HepG2 (cell line): ENCODE data around the gene SPX. TPM values are rescaled to one million over a fixed set of nuclear protein-coding genes. Genes with fewer than 3 reads are reported as not detected.

Source experiments
- EEA1 ChIP-seq: sonication (generic); formaldehyde crosslinking; IDR thresholded peaks from 2 replicates; pipeline ENCODE4 v1.5.1; 2020; ENCODE audit warnings: mild to moderate bottlenecking, missing genetic modification reagents, borderline replicate concordance
- EP300 ChIP-seq, 3 experiments: sonication (generic) in 1 of 3; formaldehyde crosslinking in 1 of 3; IDR thresholded peaks; 2 replicates each; pipeline versions ENCODE4 v1.5.1 to v1.6.1; 2011 to 2020; ENCODE audit warnings: low read depth in 2 of 3, low read length in 2 of 3, borderline replicate concordance in 1 of 3, improper control_type of control experiment in 1 of 3, mild to moderate bottlenecking in 1 of 3, missing genetic modification reagents in 1 of 3, moderate library complexity in 1 of 3
- HCFC1 ChIP-seq: fragments of 150-350 bp; IDR thresholded peaks from 2 replicates; pipeline ENCODE4 v1.6.1; 2014; ENCODE audit warnings: low read depth, low read length
- HOXD1 ChIP-seq: sonication (generic); formaldehyde crosslinking; IDR thresholded peaks from 2 replicates; pipeline ENCODE4 v1.5.0; 2020; ENCODE audit warnings: missing genetic modification reagents
- MED8 ChIP-seq: sonication (generic); formaldehyde crosslinking; IDR thresholded peaks from 2 replicates; pipeline ENCODE4 v1.8.1; 2023; ENCODE audit warnings: mild to moderate bottlenecking, missing genetic modification reagents; ENCODE audit not compliant: insufficient replicate concordance
- NAIF1 ChIP-seq: sonication (generic); formaldehyde crosslinking; IDR thresholded peaks from 2 replicates; pipeline ENCODE4 v1.5.0; 2020; ENCODE audit warnings: mild to moderate bottlenecking, missing genetic modification reagents, borderline replicate concordance
- NR2F1 ChIP-seq, 2 experiments: fragments of 450-650 bp in 1 of 2; formaldehyde crosslinking in 1 of 2; IDR thresholded peaks; 2 replicates each; pipeline versions ENCODE4 v1.5.0 to v1.6.1; 2016 to 2020; ENCODE audit warnings: mild to moderate bottlenecking in 1 of 2, missing compliant biosample characterization in 1 of 2, missing genetic modification reagents in 1 of 2, moderate library complexity in 1 of 2
- PAF1 ChIP-seq: IDR thresholded peaks from 2 replicates; pipeline ENCODE4 v1.6.1; 2016; ENCODE audit warnings: missing genetic modification reagents, missing compliant biosample characterization
- POLR2G ChIP-seq: fragments of 200-400 bp; formaldehyde crosslinking; IDR thresholded peaks from 2 replicates; pipeline ENCODE4 v1.6.1; 2018; ENCODE audit warnings: mild to moderate bottlenecking, low read depth, low read length, moderate library complexity
- PRMT3 ChIP-seq: sonication (generic); formaldehyde crosslinking; IDR thresholded peaks from 2 replicates; pipeline ENCODE4 v1.8.1; 2022; ENCODE audit warnings: low read depth, mild to moderate bottlenecking, moderate library complexity, missing genetic modification reagents, borderline replicate concordance
- RARG ChIP-seq: sonication (generic); formaldehyde crosslinking; IDR thresholded peaks from 2 replicates; pipeline ENCODE4 v1.4.0; 2020; ENCODE audit warnings: low read depth, mild to moderate bottlenecking, missing genetic modification reagents
- SRF ChIP-seq: IDR thresholded peaks from 2 replicates; pipeline ENCODE4 v1.6.1; 2011; ENCODE audit warnings: mild to moderate bottlenecking, low read depth, low read length, moderate library complexity
- ZBTB21 ChIP-seq: sonication (generic); formaldehyde crosslinking; IDR thresholded peaks from 2 replicates; pipeline ENCODE4 v1.4.0; 2020; ENCODE audit warnings: missing genetic modification reagents
- ZFY ChIP-seq: sonication (generic); formaldehyde crosslinking; IDR thresholded peaks from 2 replicates; pipeline ENCODE4 v1.4.0; 2020; ENCODE audit warnings: missing genetic modification reagents
- ZNF367 ChIP-seq: sonication (generic); formaldehyde crosslinking; IDR thresholded peaks from 2 replicates; pipeline ENCODE4 v1.4.0; 2020; ENCODE audit warnings: missing genetic modification reagents, borderline replicate concordance
- ZNF629 ChIP-seq: sonication (generic); formaldehyde crosslinking; conservative IDR thresholded peaks from 2 replicates; pipeline ENCODE4 v1.5.0; 2020; ENCODE audit warnings: missing genetic modification reagents
- polyA plus RNA-seq, 8 experiments: library from polyadenylated mRNA; depleted of rRNA in 3 of 8; stranded (reverse) in 7 of 8; unstranded in 1 of 8; fragments of >200 nt; fragmentation: Illumina TruSeq in 4 of 8; extraction: Trizol in 4 of 8; gene quantifications; 2 replicates each; pipeline versions ENCODE4 v1.2.1 to v1.2.3, GENCODE V29; 2011 to 2016; ENCODE audit warnings: low read depth in 4 of 8, missing spikeins in 1 of 8, mixed read lengths in 1 of 8; ENCODE audit not compliant: insufficient read depth in 1 of 8
- total RNA-seq, 5 experiments: library from RNA; depleted of rRNA; stranded (reverse); fragments of >200 nt; fragmentation: Illumina TruSeq; extraction: Trizol; gene quantifications; 2 replicates each; pipeline ENCODE4 v1.2.3, GENCODE V29; 2016; ENCODE audit warnings: low read depth in 1 of 5
- TF ChIP-seq, protein P1 (sequence below): sonication (generic); formaldehyde crosslinking; IDR thresholded peaks from one replicate; pipeline ENCODE4 v1.5.1; 2020; ENCODE audit warnings: mild to moderate bottlenecking, missing genetic modification reagents; ENCODE audit errors: not compliant biosample characterization
- TF ChIP-seq, protein P2 (sequence below): sonication (generic); formaldehyde crosslinking; IDR thresholded peaks from 2 replicates; pipeline ENCODE4 v1.5.0; 2020; ENCODE audit warnings: missing genetic modification reagents

The SPX gene
- total and polyA plus RNA-seq, 2 of the 13 experiments (the other 11 are each of a cell fraction or from before 2014, with no cell fraction given) = 0.07 to 0.16 TPM

DNA sequence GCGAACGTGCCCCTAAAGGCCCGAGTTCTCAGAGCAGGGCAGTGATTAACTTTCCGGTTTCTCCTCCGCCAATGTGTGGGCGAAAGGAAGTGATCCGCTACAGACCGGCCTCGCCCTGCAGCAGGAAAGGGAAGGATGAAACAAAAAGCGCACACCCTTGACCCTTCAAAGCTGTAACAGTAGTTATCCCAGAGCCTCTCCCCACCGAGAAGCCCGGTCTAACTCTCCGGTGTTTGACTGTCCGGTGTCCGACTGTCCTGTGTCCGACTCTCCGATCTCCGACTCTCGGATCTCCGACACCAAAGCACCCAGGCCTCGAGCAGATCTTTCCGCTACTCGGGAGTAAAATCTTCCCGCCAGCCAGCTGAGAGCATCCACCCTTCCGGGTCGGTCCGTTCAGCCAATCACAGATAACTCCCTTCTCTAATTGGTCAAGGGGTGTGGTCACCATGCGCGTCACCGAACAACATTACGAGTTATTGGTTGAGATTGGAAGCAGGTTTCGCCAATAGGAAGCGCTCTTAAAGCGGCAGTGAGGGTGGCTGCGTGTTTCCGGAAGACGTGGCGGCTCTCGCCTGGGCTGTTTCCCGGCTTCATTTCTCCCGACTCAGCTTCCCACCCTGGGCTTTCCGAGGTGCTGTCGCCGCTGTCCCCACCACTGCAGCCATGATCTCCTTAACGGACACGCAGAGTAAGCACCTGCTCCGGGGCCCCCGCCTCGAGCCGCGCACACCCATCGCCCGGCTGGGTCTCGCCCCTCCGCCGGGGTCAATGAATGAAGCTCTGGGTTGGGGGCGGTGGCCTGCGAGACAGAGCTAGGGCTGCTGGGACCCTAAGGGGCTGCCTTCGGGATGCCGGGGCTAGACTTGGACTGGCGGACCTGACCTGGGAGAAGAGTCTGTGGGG is 24.6 kb upstream of the SPX start, which contains the start of the genes GOLT1B and RECQL (continued):
- TF ChIP-seq, protein P1, sequence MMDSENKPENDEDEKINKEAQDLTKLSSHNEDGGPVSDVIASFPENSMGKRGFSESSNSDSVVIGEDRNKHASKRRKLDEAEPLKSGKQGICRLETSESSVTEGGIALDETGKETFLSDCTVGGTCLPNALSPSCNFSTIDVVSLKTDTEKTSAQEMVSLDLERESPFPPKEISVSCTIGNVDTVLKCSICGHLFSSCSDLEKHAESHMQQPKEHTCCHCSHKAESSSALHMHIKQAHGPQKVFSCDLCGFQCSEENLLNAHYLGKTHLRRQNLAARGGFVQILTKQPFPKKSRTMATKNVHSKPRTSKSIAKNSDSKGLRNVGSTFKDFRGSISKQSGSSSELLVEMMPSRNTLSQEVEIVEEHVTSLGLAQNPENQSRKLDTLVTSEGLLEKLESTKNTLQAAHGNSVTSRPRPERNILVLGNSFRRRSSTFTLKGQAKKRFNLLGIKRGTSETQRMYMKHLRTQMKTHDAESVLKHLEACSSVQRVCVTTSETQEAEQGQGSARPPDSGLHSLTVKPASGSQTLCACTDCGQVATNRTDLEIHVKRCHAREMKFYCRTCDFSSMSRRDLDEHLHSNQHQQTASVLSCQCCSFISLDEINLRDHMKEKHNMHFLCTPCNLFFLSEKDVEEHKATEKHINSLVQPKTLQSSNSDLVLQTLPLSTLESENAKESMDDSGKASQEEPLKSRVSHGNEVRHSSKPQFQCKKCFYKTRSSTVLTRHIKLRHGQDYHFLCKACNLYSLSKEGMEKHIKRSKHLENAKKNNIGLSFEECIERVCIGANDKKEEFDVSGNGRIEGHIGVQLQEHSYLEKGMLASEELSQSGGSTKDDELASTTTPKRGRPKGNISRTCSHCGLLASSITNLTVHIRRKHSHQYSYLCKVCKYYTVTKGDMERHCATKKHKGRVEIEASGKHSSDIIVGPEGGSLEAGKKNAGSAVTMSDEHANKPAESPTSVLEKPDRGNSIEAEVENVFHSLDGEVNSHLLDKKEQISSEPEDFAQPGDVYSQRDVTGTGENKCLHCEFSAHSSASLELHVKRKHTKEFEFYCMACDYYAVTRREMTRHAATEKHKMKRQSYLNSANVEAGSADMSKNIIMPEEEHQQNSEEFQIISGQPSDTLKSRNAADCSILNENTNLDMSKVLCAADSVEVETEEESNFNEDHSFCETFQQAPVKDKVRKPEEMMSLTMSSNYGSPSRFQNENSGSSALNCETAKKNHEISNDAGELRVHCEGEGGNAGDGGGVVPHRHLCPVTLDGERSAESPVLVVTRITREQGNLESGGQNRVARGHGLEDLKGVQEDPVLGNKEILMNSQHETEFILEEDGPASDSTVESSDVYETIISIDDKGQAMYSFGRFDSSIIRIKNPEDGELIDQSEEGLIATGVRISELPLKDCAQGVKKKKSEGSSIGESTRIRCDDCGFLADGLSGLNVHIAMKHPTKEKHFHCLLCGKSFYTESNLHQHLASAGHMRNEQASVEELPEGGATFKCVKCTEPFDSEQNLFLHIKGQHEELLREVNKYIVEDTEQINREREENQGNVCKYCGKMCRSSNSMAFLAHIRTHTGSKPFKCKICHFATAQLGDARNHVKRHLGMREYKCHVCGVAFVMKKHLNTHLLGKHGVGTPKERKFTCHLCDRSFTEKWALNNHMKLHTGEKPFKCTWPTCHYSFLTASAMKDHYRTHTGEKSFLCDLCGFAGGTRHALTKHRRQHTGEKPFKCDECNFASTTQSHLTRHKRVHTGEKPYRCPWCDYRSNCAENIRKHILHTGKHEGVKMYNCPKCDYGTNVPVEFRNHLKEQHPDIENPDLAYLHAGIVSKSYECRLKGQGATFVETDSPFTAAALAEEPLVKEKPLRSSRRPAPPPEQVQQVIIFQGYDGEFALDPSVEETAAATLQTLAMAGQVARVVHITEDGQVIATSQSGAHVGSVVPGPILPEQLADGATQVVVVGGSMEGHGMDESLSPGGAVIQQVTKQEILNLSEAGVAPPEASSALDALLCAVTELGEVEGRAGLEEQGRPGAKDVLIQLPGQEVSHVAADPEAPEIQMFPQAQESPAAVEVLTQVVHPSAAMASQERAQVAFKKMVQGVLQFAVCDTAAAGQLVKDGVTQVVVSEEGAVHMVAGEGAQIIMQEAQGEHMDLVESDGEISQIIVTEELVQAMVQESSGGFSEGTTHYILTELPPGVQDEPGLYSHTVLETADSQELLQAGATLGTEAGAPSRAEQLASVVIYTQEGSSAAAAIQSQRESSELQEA = peak; percentile 40
- TF ChIP-seq RARG (no peak), NAIF1 (no peak), PRMT3 (CRISPR knock-in tag) (no peak), ZBTB21 (CRISPR knock-in tag) (no peak), HOXD1 (CRISPR knock-in tag) (no peak), EEA1 (no peak), ZNF629 (CRISPR knock-in tag) (0 out of 2 replicates have a peak, but pooled peaks have one; percentile 5), MED8 (CRISPR knock-in tag) (peak; percentile 20), PAF1 (CRISPR knock-in tag) (no peak), EP300 (IDR thresholded peaks at IDR 0.05; ENCODE audit: low read depth in 2 of 2, low read length in 2 of 2) (0 out of 4 replicates have a peak, but pooled peaks of 1 of the 2 experiments have one; percentile 19), EP300 (CRISPR knock-in tag; IDR thresholded peaks at IDR 0.05; ENCODE audit: borderline replicate concordance) (no peak), ZFY (CRISPR knock-in tag) (peak; percentile 78), POLR2G (peak; percentile 76), SRF (peak; percentile 80), NR2F1 (CRISPR knock-in tag; IDR thresholded peaks at IDR 0.05) (no peak), ZNF367 (CRISPR knock-in tag) (no peak), HCFC1 (peak; percentile 52)
- TF ChIP-seq, protein P2, sequence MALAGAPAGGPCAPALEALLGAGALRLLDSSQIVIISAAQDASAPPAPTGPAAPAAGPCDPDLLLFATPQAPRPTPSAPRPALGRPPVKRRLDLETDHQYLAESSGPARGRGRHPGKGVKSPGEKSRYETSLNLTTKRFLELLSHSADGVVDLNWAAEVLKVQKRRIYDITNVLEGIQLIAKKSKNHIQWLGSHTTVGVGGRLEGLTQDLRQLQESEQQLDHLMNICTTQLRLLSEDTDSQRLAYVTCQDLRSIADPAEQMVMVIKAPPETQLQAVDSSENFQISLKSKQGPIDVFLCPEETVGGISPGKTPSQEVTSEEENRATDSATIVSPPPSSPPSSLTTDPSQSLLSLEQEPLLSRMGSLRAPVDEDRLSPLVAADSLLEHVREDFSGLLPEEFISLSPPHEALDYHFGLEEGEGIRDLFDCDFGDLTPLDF (CRISPR knock-in tag) = peak; percentile 95
